GM19452 (cell line): ENCODE measurements around the gene RASL10B.

ENCODE experiments used
- ATAC-seq: cut with Tn5 transposase; IDR thresholded peaks from one replicate; pipeline ENCODE4 v1.9.1; 2021; ENCODE audit not compliant: unreplicated experiment

Gene RASL10B

DNA sequence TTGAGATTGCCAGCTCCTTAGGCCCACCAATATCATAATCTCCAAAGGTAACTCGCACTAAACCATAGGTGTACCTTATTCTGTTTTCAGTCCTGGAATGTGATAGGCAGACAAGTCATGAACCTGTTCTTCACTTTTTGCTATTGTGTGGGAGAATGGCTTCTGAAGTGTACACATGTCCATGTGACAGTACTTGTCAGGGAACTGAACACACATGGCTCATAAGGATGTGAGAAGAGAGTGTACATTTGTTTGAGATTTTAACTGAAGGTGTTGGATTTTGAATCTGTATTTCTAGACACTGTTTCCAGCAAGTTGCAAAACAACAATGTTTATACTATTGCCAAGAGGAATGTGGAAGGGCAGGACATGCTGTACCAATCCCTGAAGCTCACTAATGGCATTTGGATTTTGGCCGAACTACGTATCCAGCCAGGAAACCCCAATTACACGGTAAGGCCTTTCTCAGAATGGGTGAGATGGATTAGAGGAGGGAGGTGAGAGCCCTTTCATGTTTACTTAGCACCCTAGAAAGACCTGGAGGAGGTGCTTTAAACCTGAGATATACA lies 14.5 kb upstream of the RASL10B start:
- no peak for ATAC-seq

DNA sequence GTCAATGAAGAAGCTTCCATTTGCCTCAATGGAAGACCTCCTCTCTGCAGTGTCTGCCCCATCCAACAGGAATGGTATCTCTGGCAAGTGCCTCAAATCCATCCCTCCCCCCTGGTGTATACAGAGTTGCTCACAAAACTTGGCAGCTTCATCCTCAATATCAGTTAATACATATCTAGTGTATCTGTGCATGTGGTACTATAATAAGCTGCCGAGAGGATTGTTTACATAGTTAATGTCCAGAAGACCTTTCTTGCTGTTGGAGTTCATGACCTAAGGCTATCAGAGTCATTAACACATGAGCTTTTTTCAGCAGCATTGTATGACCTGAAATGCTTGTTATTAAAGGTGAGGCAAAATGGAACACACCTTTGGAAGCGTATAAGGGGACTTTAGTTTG lies 14.0 kb upstream of the RASL10B start:
- no peak for ATAC-seq

DNA sequence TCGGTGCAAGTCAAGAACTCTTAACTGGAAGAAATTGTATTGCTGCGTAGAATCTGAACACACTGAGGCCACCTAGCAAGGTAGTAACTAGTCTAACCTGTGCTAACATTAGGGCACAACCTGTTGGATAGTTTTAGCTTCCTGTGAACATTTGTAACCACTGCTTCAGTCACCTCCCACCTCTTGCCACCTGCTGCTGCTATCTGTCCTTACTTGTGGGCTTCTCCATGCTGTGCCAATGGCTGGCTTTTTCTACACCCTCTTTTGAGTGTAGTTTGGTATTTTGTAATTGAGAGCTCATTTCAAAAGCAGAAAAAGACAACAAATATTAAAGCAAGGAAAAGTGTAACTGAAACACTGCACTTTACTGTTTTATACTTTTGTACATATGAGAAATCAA lies 7.7 kb upstream of the RASL10B start:
- ATAC-seq: no peak

DNA sequence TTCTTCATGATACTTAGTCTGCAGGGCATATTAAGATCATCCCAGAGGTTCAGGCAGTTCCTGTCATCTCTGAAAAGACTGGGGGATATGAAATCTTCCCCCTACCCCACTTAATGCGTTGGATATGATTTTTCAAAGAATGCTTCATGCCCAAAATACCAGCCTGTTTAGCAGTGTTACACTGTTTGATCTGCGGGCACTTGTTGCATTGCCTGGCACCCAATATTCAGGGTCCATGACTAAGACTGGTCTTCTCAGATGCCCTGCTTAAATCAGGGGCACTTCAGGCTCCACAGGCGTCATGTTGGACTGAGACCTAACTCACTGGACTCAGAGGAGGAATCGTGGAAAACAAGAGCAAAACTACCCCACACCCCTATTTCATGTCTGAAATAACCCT lies 6.4 kb upstream of the RASL10B start:
- ATAC-seq: no peak

DNA sequence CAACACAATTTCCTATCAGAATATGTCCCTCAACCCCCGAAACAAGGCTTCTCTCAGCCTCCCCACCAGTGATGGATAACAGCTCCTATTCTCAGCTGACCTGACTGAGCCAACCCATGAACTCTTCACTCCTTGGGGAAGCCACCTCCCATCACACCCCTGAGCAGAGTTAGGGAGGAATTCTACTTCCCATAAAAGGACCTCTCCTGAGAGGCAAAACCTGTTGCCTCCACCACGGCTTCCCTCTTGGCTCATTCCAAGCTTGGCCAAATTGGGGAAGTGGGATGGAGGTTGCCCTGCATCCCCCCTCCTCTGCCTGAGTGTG lies 5.7 kb upstream of the RASL10B start:
- no peak for ATAC-seq

DNA sequence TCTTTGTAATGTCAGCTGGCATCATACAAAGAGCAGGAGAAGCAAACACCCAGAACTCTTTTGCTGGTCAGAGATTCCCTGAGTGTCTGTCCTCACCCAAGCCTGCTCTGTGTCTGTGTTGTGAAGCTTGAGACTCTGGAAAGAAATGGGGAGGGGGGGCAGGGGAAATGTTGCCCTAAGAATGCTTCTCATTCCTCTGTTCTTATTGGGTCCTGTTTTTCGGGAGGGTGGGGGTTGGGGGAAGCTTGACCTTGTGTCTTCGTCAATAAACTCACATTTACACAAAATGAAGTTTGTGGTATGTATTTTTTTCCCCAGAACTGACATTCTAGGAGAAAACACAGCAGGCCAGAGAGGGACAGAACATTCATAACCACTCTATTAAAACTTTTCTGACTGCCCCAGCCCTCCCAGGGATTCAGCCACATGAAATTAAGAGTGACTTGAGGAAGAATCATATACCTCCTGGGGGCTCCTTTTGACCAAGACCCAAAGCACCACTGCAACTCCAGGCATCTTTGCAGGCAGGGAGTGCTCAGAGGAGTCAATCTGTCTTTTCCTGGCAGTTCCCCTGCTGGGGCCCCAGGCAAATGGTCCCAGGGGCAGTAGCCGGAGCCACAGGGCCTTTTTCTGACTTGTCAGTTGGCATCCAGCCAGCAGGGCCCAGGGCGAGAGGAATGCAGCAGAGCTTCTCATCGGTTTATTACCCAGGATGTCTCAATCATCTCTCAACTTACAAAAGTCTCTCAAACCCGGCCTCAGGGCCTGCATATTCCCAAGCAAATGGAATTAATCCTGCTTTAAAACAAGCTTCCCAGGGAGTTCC lies 5.1 kb upstream of the RASL10B start:
- ATAC-seq: no peak

DNA sequence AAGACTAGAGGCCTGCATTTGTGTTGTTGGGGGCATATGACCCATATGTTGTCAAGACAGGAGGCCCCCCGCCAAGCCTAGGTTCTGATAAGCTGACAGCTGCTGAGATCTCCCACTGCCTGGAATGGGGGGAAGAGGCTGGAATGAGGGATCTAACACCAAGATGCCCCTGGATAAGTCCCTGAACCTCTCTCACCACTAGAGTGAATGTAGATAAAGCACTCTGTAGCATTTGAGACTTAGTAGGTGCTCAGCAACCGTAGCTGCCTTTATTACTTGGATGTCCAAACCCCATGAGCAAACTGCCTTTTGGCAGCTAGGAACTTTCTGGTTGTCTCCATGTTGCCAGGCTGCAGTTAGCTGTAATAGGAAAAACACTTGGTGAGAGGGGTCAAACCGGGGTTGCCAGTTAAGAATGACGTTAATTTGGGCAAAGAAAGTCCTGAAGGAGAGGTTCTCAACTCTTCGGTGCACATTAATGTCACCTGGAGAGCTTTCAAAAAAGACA lies 4.4 kb upstream of the RASL10B start:
- ATAC-seq: no peak

DNA sequence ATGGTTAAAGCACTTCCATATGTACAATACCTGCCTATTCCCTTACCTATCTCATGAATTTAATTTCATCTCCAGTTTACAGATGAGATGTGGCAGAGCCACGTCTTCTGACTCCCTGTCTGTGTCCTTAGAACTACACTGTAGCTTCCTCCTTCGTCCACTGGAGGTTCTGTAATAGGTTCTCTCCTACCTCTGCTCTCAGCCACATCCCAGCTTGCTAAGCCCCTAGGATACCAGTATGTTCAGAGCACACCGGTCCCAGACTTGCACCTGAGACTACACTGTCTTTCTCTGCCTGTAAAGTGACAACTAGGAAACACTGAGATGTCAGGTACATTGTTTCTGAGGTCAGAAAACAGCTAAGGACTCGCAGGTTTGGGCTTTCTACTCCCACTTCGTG lies 3.8 kb upstream of the RASL10B start:
- no peak for ATAC-seq

DNA sequence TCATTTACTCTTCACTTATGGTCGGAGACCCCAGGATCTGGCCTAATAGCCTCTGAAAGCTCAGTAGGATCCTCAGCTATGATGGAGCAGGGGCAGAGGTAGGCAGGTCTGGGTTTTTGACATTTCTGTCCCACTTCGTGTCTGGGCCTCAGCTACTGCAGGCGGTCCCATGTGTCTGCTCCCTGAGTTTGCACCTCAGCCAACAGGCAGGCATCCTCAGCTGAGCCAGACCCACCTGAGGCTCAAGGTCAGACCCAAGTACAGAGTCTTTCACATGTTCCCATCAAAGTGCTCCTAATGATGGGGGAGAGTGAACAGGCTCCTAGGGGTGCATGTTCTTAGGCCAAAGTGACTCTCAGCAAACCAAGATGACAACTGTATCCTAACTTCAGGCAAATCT lies 2.9 kb upstream of the RASL10B start:
- ATAC-seq: no peak

DNA sequence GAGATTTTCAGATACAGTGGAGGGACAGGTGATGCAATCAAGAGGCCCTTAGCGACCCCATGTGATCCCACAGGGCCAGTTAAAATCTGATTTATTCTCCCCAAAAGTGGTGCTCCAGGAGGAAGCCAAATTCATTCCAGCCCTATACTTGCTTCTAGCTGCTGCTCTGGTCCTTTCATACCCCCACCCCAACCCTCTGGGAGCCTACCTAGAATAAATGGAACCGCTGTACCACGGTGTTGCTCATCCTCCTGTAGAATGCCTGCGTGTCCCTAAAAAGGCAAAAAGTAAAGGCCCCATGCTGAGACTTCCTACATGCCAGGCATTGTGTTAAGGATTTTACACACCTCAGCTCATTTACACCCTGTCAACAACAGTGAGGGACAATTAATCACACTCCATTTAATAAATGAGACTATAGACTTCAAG lies 2.0 kb upstream of the RASL10B start:
- ATAC-seq: no peak

DNA sequence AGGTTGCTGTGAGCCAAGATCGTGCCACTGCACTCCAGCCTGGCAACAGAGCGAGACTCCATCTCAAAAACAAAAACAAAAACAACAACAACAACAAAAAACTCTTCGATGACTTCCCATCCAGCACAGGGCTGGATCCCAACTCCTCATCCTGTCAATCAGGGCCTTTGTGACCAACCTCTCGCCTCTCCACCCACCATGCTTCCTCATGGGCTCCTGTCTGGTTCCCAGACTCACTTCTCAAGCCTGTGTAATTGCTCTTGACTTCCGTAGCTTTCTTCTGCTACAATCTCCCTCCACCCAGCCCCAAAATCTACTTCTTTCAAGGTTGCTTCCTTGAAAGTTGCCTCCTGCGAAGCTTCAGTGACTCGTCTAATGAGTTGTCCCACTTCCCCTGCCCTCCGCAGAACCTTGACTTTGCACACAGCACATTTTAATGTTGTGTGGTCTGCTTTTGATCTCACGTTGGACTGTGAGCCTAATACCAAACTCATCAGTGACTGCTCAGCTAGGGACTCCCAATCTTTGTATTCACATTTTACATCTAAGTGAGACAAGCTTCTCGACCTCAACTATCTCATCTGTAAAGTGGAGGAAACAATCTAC lies 936 bp upstream of the RASL10B start:
- no peak for ATAC-seq

DNA sequence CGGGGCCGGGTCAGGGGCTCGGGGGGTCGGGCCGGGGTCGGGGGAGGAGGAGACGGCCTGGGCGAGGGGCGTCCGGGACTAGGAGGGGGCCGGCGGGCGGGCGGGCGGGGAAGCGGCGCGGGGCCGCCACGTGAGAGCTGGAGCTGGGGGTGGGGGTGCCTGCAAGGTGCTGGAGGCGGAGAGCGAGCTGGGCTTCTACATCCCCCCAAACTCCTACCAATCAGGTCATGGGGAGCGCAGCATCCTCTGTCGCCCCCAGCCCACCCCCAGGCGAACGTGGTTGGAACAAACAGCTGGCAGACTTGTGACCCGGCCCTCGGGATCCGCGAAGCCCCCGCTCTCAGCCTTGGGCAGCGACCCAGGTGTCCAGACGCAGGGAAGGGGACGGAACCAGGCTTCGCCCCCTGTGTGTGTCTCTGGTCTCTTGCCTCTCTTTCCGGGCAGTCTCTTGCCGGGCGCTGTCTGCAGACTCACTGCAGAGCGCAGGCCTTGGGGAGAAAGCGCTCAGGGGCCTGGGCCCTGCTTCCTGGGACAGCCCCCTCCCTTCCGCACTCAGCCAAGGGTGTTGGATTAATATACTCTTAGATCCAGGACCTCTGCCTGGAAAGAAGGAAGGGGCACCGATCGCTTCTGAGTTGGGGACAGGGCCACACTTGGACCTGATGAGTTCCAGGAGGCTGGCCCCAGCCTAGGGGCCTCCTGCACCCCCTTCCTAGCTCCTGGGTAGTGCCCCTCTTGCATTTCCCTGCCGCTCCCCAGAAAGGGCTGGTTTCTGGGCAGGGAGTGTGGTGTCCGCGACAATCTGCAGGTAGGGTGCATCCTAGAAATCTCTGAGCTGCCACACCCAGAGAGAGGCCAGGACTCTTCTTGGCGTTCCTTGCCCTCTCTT lies 722 bp downstream of the RASL10B start:
- no peak for ATAC-seq

DNA sequence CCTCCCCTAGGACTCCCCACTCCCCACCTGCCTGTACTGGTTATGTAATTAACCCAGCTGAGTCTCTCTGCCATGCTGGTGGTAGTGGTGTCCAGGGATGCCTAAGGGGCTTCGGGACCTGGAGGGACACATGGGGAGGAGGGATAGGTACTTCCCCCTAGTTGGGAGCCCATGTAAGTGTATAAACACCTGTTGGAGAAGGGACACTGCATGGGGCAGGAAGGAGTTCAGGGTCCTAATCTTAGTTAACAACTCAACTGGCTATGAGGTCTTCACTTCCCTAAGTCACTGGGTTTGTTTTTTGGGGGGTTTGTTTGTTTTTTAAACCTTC lies 1.3 kb downstream of the RASL10B start:
- no peak for ATAC-seq

DNA sequence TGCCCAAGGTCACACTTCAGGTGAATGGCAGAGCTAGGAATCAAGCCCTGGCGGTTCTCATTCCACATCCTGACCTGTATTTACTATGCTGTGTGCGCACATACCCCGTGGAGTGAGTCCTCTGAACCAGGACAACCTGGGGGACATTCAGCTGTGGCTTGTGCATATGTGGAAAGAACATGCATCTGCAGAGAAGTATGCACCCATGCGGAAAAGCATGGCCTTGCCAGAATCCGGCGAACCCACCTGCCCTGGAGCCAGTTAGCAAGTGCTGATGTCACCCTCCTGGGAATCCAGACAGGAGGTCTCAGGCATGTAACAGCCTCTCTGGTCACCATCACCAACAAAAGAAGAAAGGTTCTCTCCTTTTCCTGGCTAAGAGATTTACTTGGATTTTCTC lies 1.9 kb downstream of the RASL10B start:
- ATAC-seq: no peak

DNA sequence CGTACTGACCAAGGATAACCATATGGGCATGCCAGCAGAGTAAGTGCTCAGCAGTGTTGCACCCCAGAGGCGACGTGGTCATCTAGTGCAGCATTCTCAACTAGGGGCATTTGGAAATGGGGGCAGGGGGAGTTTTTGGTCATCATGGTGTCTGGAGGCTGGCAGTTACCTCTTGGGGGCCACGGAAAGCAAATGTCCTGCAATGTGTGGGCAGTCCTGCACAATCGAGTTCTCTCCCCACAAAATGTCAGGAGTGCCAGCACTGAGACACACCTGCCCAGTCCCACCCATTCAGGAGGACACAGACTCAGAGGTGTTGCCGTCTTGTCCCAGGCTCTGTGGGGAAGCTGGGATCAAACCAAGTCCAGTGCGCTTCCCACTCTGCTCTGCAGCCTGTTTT lies 3.0 kb downstream of the RASL10B start:
- ATAC-seq: no peak

DNA sequence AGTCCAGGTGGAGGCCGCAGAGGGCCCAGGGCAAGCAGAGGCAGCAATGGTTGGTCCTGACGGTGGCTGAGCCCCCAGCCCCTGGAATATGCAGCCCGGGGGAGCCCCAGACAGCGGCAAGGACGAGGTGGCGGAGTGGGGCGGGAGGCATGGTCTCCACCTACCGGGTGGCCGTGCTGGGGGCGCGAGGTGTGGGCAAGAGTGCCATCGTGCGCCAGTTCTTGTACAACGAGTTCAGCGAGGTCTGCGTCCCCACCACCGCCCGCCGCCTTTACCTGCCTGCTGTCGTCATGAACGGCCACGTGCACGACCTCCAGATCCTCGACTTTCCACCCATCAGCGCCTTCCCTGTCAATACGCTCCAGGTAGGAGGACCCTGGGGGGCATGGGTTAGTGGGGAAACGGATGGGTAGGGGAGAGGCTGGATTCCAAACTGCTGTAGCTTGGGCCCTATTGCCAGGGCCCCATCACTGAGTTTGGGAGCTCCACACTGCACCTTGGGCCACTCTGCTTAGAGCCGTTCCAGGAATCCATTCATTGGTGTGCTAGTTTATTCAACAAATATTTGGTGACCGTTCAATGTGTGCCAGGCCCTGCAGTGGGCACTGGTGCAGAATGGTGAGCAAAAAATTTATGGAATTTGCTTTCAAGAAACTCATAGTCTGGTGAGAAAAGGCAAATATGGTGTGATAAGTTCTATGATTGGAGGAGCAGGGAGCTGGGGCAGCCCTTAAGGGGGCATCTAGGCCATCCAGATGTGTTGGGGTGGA lies 3.8 kb downstream of the RASL10B start:
- ATAC-seq: no peak

DNA sequence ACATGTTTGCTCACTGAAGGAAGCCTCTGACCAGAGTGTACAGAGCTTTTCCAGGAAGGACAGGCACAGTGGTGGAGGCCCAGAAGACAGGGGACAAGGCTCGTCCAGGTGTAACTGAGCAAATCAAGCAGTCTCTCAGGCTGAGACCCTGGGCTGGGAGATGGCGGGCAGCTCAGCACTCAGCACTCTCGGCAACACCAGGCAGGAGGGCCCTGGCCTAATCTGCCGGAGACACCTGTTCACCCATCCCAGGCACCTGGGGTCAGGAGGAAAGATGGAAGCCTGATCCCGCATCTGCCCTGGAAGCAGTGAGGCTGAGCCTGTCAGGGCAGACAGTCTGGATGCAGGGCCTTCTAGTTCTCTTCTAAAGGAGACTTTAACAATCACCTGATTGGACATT lies 4.8 kb downstream of the RASL10B start:
- ATAC-seq: no peak

DNA sequence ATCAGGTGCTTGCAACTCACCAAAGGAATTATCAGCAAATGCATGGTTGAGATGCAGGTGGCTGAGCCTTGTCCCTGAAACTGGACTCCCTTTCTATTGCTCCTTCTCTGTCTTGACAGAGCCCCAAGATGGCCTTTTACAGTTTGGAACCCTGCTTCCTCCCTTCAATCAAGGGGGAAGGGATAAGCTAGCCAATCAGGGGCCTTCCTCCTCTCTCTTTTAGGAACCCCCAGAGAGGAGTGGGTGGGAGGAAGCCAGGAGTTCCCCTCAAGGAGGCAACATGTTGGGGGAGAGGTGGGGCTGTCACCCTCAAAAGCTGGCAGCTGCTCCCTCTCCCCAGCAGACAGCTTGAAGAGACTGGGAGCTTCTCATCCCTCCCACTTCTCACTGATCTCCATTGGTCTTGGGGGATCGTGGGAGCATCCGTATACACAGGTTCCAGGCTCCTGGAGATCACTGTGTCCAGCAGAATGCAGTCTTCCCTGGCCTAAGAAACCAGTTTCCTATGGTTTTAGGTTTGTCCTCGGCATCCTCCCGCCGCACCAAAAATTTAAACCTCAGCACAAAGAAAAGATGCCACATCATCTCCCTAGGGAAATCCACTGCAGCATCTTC lies 7.2 kb downstream of the RASL10B start:
- no peak for ATAC-seq

DNA sequence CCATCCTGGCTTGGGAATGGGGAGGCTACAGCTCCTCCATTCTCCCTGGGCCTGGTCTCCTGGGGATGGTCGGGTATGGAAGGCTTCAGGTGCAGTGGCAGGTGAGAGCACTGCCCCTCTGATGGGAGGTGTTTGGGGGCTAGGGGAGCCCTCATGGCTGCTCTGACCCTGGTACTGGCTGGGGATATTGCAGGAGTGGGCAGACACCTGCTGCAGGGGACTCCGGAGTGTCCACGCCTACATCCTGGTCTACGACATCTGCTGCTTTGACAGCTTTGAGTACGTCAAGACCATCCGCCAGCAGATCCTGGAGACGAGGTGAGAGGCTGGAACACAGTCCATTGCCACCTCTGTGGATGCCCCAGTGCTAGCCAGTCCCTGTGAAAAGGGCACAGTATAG lies 8.8 kb downstream of the RASL10B start:
- no peak for ATAC-seq
